ENCODE data around the gene EGFL6. TPM values are rescaled to one million over a fixed set of nuclear protein-coding genes. Genes with fewer than 3 reads are reported as not detected.
"Not testable (repeated sequence)": the region's sequence is repeated elsewhere in the genome, so short reads cannot be mapped to it uniquely, and the experiment has no call there.

Gene EGFL6
- total RNA-seq, 2 experiments from 2014 or later = not detected

DNA sequence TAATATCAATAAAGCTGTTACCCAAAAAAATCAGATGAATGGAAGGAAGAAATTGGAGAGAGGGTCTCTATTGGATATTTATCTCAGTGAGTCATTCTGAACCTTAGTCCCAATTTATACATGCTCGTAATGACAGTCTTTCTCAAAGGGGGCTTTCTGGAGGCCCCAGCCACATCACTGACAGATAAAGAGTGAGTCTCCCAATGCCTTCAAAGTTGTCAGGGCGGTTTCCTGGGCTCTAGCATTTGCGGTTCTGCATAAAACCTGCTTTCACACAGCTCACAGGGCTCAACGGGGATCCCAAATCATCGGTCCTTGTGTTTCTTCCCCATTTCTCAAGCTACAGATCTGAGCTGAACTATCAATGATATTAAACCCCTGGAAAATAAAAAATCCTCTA lies 100.8 kb downstream of the EGFL6 start:
- intact Hi-C loops (cut with micrococcal nuclease; ENCODE audit: unreplicated experiment) = no loop called here
- DNase-seq (ENCODE audit: low spot score) = no peak
- BruUV-seq (replicated peaks) = no TSS peak
- Histone ChIP-seq H4K20me1 (ENCODE audit: insufficient read depth, low read length) (no peaks in the 10 kb centered on the region), H2AFZ (ENCODE audit: low read length) (no peak overlapping the region), H3K4me2 (ENCODE audit: low read length) (no peak overlapping the region), H3K4me3 (ENCODE audit: low read depth, low read length, poor library complexity, severe bottlenecking) (no peak overlapping the region), H3K9me3 (ENCODE audit: low read length) (no peaks in the 10 kb centered on the region), H3K79me2 (ENCODE audit: insufficient read depth, low read depth, low read length) (no peaks in the 10 kb centered on the region), H3K4me1 (ENCODE audit: insufficient read depth, low read length, poor library complexity, severe bottlenecking) (peaks cover 6% of the 10 kb centered on the region), H3K36me3 (ENCODE audit: insufficient read depth, low read length) (peaks cover 5% of the 10 kb centered on the region), H3K27ac (ENCODE audit: low read depth, low read length, poor library complexity, severe bottlenecking) (no peak overlapping the region), H3K9me2 (ENCODE audit: insufficient read depth, low read length) (no peaks in the 10 kb centered on the region)
- ChIA-PET POLR2A (no interaction called here), CTCF (ENCODE audit: unreplicated experiment) (no interaction called here)
- TF ChIP-seq CTCF (conservative IDR thresholded peaks at IDR 0.05; ENCODE audit: low read length) (no peak), EZH2phosphoT487 (IDR thresholded peaks at IDR 0.05; ENCODE audit: borderline replicate concordance, low read depth, low read length) (no peak)

GRCh38 chrX:13673016-13673415 lies 103.6 kb downstream of the EGFL6 start:
- no peaks in the 10 kb centered on the region for H3K9me2 ChIP-seq (ENCODE audit: insufficient read depth, low read length)
- H3K4me2 ChIP-seq (ENCODE audit: low read length) = no peak overlapping the region
- H4K20me1 ChIP-seq (ENCODE audit: insufficient read depth, low read length) = no peaks in the 10 kb centered on the region
- intact Hi-C loops (cut with micrococcal nuclease; ENCODE audit: unreplicated experiment) = no loop called here
- no peaks in the 10 kb centered on the region for H3K79me2 ChIP-seq (ENCODE audit: insufficient read depth, low read depth, low read length)
- H3K4me1 ChIP-seq (ENCODE audit: insufficient read depth, low read length, poor library complexity, severe bottlenecking) = no peaks in the 10 kb centered on the region
- H3K27ac ChIP-seq (ENCODE audit: low read depth, low read length, poor library complexity, severe bottlenecking) = no peak overlapping the region
- DNase-seq (ENCODE audit: low spot score) = no peak
- TF ChIP-seq EZH2phosphoT487 (IDR thresholded peaks at IDR 0.05; ENCODE audit: borderline replicate concordance, low read depth, low read length) (no peak), CTCF (conservative IDR thresholded peaks at IDR 0.05; ENCODE audit: low read length) (no peak)
- H2AFZ ChIP-seq (ENCODE audit: low read length) = no peak overlapping the region
- H3K4me3 ChIP-seq (ENCODE audit: low read depth, low read length, poor library complexity, severe bottlenecking) = no peak overlapping the region
- ChIA-PET CTCF (ENCODE audit: unreplicated experiment) (no interaction called here), POLR2A (no interaction called here)
- H3K9me3 ChIP-seq (ENCODE audit: low read length) = no peaks in the 10 kb centered on the region
- BruUV-seq (replicated peaks) = no TSS peak
- peaks cover 5% of the 10 kb centered on the region for H3K36me3 ChIP-seq (ENCODE audit: insufficient read depth, low read length)

DNA sequence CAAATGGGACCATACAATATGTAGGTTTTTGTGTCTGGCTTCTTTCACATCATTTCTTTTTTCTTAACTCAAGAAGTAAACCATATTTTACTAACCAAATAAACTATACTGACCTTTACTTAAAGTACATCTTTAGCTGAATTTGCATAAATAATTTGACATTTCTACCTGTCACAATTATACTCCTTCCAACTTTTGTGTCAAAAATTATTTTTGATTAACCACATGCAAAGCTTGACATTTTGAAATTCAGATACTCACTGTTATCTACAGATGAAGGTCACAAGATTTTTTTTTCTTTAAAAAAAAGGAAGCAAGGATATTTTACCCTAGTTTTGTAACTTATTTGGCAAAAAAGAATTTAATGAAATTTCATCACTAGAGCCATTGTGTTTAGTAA lies 107.5 kb downstream of the EGFL6 start:
- ChIA-PET CTCF (ENCODE audit: unreplicated experiment) (no interaction called here), POLR2A (interaction anchor here (1.2 kb wide), 1 partner anchor 10 kb away, joined by 5 read pairs; no protein-coding TSS in a partner anchor)
- Histone ChIP-seq H4K20me1 (ENCODE audit: insufficient read depth, low read length) (no peaks in the 10 kb centered on the region), H2AFZ (ENCODE audit: low read length) (no peak overlapping the region), H3K79me2 (ENCODE audit: insufficient read depth, low read depth, low read length) (no peaks in the 10 kb centered on the region), H3K9me2 (ENCODE audit: insufficient read depth, low read length) (no peaks in the 10 kb centered on the region), H3K4me1 (ENCODE audit: insufficient read depth, low read length, poor library complexity, severe bottlenecking) (no peaks in the 10 kb centered on the region), H3K4me3 (ENCODE audit: low read depth, low read length, poor library complexity, severe bottlenecking) (no peak overlapping the region), H3K9me3 (ENCODE audit: low read length) (no peaks in the 10 kb centered on the region), H3K36me3 (ENCODE audit: insufficient read depth, low read length) (no peaks in the 10 kb centered on the region), H3K4me2 (ENCODE audit: low read length) (no peak overlapping the region), H3K27ac (ENCODE audit: low read depth, low read length, poor library complexity, severe bottlenecking) (no peak overlapping the region)
- BruUV-seq (replicated peaks) = no TSS peak
- no peak for TF ChIP-seq EZH2phosphoT487 (IDR thresholded peaks at IDR 0.05; ENCODE audit: borderline replicate concordance, low read depth, low read length)
- TF ChIP-seq CTCF (conservative IDR thresholded peaks at IDR 0.05; ENCODE audit: low read length) = no peak
- intact Hi-C loops (cut with micrococcal nuclease; ENCODE audit: unreplicated experiment) = no loop called here
- DNase-seq (ENCODE audit: low spot score) = no peak

DNA sequence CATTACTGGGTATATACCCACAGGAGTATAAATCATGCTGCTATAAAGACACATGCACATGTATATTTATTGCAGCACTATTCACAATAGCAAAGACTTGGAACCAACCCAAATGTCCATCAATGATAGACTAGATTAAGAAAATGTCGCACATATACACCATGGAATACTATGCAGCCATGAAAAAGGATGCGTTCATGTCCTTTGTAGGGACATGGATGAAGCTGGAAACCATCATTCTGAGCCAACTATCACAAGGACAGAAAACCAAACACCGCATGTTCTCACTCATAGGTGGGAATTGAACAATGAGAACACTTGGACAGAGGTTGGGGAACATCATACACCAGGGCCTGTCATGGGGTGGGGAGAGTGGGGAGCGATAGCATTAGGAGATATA lies 110.3 kb downstream of the EGFL6 start:
- POLR2A ChIA-PET; H3K4me3 ChIP-seq (ENCODE audit: low read depth, low read length, poor library complexity, severe bottlenecking); H3K79me2 ChIP-seq (ENCODE audit: insufficient read depth, low read depth, low read length); H3K9me3 ChIP-seq (ENCODE audit: low read length); H3K36me3 ChIP-seq (ENCODE audit: insufficient read depth, low read length); BruUV-seq (replicated peaks); DNase-seq (ENCODE audit: low spot score); intact Hi-C loops (cut with micrococcal nuclease; ENCODE audit: unreplicated experiment); CTCF ChIA-PET (ENCODE audit: unreplicated experiment); H4K20me1 ChIP-seq (ENCODE audit: insufficient read depth, low read length); H3K4me1 ChIP-seq (ENCODE audit: insufficient read depth, low read length, poor library complexity, severe bottlenecking); H2AFZ ChIP-seq (ENCODE audit: low read length); H3K9me2 ChIP-seq (ENCODE audit: insufficient read depth, low read length); H3K4me2 ChIP-seq (ENCODE audit: low read length); H3K27ac ChIP-seq (ENCODE audit: low read depth, low read length, poor library complexity, severe bottlenecking): not testable (repeated sequence)

Data from OCI-LY7 (cell line).